Measurements from ENCODE around the gene FLT3.
"Not testable (repeated sequence)": the region's sequence is repeated elsewhere in the genome, so short reads cannot be mapped to it uniquely, and the experiment has no call there.

FLT3 gene

DNA sequence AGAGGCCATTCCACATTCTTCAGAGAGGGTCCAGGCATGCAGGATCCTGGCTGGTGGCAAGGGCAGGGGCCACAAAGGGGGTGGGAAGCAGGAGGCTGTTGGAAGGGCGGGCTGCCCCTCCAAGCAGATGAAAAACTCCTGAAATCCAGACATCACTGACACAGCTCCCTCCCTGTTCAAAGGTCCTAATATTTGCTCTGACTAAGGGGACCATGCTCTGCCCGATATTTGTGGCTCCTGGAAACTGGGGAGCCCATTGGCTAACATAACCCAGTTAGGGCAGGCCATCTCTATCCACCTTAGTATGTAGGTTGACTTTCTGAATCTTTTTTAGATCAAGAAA, 127.9 kb downstream of the FLT3 start:
- no peak for DNase-seq (ENCODE audit: low read depth in 2 of 2)

DNA sequence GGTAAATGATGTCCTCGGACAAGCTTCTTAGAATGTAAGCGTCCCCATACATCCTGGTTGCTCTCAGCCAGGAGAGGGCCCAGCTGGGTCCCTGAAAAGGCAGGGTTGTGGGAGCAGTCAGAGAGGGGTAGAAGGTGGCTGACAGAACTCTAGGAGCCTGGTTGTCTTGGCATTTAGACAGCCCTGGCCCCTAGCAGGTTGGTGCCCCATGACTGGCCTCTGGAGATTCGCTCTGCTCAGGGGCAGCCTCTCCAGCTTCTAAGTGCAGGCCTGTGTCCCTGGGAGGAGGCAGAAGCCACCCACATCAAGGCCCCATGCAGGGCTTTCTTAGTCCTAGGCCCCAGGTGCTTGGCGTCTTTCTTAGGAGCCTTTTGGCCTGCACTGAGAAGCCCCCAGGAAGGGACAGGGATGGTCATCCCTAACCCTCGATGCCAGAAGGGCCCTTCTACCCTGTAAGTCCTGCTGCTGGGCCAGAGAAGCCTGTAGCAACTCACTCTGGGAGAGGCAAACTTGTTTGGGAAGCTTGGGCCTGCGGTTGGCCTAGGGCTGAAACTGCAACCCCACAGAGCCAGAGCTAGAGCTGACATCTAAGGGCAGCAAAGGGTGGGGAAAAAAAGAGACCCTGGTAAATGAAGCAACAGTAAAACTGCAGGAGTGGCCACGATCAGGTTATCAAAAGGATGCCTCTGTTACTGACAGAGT, 128.4 kb downstream of the FLT3 start:
- DNase-seq (ENCODE audit: low read depth in 2 of 2), result no peak

DNA sequence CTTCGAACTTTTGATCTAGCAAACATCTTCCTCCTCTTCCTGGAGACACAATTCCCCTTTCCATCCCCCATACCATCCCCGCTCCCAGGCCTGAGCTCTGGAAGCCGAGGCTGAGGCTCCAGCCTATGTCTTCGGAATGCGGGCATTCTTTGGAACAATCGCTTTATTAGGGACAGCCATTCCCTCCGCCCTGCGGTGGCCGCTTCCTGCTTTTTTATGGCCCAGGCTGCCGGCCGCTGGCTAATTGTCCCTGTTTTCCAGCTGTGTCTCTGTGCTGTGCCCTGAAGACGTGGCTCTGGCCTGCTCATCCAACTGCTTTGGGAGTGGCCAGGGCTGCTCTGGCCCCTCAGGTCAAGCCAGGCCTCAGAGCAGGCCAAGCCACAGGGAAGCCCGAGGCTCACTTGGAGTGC, 129.1 kb downstream of the FLT3 start:
- no peak for DNase-seq (ENCODE audit: low read depth in 2 of 2)

DNA sequence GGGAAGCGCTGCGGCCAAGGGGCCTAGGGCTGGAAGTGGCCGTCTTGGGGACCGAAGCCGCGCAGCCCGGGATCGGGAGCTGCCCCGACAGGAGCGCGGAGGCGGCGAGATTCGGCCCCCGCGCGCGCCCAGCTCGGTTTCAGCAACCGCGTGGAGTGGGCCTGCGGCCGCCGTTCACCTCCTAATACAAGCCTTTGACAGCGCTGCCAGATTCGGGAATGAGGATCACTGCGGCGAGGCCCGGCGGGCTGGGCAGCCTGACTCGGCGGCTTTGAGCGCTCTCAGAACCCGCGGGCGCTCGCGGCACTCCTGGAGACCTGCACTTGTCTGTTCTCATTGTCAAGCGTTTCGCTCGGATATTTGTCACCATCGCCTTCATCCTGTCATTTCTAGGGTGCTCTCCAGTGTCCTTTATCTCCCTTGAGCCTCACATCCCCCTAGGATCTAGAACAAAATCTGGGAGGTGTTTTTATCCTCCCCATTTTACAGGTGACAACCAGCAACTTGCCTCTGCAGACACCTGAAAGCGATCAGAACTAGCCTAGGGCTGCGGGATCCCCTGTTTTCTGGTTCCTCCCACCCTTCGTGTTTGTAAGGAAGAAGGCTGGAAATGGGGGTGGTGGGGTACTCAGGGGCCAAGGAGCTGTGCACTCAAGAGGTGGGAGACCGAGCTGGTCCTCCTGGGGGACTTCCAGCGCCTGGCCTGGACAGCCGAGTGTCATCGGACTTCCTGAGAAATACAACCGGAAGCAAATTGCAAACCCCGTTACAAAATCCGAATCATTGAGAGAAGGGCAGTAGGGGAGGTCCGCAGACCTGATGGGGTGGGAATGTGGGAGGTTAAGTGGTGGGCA, 129.8 kb downstream of the FLT3 start:
- DNase-seq (ENCODE audit: low read depth in 2 of 2), result no peak

DNA sequence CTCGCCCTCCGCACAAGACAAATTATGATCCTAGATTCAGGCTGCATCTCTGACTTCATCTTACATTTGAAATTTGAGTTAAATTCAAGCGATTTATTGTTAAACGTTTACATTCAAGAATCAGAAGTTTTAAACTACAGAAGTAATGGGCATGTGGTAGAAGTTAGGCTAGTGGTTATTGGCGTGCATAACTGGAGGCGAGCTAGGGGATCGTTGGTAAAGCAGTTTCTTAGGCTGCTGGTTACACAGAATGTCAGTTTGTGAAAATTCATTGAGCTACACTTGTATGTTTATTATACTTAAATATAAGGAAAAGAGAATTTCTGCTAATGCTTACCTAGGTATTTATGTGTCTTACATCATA, 130.5 kb downstream of the FLT3 start:
- DNase-seq (ENCODE audit: low read depth in 2 of 2), result no peak

DNA sequence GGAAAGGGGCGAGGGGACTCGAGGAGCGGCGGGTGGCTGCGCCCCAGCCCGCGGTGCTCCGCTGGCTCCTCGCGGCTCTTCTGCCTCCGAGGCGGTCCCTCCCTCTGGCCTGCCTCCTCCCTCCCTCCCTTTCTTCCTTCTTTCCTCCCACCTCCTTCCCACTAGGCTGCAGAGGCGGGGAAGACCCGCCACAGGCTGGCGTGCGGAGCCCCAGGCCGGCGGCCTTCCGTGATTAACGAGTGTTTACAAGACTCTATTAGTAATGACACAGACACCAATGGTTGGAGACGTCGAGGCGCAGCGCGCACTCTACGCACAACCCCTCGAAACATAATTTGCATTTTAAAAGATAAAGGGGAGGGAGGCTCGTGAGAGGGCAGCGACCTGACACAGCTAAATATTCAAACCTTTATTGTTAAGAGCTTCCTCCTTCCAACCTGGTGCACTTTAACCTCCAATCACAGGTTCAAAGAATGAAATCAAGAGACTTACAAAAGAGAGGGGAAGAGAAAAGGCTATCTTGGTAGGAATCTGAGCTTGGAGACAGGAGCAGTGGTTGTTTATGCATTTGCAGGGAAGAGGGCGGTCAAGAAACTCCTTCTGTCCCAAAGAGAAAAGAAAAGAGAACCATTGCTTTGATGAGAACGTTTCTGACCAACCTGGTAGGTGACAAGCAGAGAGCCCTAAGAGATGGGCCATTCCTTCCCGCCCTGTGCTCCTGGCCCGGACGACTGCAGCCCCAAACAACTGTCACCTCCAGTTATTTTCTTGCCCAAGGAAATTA, 131.1 kb downstream of the FLT3 start, which contains the start of gene CDX2:
Gene CDX2, minus strand, starts transcription at position 234 of the 784 bp plus-strand sequence. CDS start 309 bp downstream, outside the sequence.
- DNase-seq (ENCODE audit: low read depth in 2 of 2), result no peak

DNA sequence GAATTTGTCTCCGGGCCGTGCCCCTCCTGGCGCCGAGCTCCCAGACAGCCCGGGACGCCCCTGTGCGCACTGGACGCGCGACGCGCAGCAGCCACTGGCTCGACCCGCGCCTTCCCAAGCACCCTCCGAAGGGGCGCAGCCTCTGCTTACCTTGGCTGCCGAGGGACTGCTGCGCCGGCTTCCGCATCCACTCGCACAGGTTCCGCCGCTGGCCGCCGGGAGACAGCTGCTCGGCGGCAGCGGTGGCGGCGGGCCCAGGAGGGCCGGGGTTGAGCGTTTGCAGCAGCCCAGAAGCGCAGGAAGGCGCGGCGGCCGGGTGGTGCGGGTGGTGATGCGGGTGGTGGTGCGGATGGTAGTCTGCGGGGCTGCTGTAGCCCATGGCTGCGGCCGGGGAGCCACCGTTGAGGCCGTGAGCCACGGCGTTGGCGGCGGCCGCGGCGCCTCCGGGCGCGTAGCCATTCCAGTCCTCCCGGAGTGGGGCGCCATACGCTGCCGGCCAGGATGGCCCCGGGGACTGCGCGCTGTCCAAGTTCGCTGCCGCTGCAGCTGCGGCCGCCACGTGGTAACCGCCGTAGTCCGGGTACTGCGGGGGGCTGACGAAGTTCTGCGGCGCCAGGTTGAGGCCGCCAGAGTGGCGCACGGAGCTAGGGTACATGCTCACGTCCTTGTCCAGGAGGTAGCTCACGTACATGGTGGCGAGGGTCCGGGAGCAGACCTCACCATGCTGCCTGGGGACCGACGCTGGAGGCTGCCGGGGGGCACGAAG, 131.9 kb downstream of the FLT3 start:
- DNase-seq (ENCODE audit: low read depth in 2 of 2), result no peak

DNA sequence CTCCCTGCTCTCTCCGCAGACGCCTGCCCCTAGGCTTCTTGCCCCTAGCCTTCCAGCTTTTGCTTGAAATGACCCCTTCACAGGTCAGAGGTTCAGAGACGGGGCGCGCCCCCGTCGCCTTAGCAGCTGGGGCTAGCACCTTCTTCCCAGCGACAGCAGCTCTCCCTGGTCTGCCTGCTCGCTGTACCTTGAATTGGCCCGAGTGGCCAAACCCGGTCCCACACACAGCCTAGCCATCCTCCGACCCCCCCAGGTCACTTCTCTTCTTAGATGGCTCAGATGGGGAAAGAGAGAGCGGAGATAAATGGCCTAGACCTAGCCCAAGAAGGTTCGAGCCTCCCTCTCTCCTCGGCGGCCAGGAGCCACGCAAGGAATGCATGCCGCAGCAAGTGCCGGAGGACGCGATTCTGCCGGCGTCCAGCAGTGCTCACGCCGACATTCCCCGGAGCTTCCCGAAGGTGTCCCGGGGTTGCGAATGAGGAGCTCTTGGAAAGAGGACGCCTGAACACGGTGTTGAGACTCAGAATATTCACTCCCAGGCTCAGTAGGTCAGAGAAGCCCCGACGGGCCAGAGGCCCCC, 132.6 kb downstream of the FLT3 start:
- DNase-seq (ENCODE audit: low read depth in 2 of 2), result no peak

DNA sequence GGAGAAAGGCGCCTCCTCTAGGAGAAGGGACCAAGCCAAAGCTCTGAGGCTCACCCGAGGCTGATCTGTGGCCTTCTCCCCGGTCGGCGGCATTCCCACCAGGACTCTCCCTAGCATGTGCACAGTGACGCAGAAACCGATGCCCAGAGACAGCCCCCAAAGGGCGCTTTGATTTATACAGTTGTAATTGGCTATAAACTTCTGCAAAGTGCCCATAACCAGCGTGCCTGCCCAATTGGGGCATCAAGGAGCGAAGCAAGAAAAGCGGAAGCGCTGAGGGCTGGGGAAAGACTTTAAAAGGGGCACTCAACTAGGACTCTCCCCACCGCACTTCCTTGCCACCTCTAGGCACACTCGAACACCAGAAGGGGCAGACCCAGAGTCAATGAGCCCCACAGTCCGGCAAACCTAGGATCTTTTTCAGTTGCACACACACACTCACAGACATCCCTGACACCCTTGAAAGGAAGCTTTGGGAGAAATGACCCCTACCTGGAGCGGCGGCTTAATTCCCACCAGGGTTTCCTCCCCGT, 133.1 kb downstream of the FLT3 start:
- DNase-seq (ENCODE audit: low read depth in 2 of 2), result no peak

DNA sequence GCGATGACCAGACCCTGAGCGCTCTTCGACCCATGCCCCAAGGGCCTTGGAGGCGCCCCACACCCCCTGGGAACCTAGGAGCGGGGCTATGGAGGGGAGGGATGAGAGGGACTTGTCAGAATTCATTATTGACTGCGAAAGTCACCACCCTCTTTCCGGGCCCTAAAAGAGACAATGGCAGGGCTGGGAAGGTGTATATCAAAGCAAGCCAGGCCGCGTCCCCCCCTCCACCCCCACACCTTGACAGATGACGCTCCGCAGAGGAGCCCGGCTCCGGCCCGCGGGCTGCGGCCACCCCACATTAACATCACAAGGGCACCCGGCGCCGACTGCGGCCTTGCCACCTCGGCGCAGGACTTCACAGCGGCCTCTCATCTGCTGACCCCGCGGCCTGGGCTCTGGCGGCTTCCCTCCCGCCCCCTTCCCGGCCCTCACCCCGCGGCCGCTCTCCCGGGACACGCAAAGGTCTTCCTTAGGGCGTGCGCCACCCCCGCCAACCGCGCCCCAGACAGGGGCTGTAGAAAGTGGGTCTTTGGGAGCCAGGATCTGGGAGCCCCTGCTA, 133.7 kb downstream of the FLT3 start:
- no peak for DNase-seq (ENCODE audit: low read depth in 2 of 2)

DNA sequence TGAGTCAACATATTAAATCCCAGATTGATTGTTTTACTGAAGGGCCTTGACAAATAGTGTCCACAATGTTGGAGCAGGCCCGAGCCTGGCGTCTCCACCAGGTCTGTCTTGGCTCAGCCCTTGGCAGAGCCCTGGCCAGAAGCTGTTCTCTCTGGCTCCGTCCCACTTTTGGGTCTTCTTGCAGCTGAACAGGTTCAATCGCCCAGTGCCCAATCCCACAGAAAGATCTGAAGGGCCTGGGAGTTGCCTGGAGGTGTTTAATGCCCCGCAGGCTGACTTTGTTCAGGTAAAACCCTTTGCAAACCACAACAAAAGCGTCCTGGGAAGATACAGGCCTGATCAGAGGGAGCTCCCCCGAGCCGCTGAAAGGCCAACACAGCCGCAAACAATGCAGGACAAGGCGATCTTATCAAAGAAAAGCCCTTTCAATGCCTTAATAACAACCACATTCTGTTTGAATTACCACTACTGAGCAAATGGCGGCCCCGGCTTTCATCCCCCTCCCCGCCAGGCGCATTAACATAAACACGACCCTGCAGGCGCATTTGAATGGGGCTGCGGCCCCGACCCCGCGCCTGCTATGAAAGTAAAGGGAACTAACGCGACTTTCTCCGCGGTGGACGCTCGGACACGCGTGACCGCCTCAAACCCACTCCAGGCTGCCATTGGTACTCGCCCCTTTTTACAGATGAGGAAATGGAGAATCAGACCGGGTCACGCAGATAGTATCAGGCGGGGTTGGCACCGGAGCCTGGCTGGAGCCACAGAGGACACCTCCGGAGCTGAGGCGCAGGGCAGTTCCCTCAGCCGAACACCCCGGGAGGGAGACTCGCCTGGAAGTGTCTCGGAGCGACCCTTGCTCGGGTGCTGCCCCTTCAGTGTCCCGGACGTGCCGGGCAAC, 134.4 kb downstream of the FLT3 start:
- DNase-seq (ENCODE audit: low read depth in 2 of 2), result no peak

DNA sequence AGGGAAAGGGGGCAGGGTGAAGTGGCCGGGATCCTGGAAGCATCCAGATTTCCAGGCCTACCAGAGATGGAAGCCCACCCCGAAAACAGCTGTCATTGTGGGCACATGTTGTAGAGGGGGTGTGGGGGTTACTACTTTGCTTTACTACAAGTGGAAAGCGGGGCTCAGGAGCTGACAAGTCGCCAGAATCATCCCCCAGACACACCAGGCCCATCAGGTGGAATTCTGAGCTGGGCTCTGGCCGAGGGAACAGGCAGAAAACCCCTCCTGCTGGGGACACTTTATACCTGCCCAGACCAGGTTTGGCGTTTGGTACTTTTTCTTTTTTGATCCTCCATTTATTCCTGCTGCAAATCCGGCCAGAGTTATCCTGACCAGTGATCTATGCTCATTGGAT, 135.0 kb downstream of the FLT3 start:
- DNase-seq (ENCODE audit: low read depth in 2 of 2), result no peak

DNA sequence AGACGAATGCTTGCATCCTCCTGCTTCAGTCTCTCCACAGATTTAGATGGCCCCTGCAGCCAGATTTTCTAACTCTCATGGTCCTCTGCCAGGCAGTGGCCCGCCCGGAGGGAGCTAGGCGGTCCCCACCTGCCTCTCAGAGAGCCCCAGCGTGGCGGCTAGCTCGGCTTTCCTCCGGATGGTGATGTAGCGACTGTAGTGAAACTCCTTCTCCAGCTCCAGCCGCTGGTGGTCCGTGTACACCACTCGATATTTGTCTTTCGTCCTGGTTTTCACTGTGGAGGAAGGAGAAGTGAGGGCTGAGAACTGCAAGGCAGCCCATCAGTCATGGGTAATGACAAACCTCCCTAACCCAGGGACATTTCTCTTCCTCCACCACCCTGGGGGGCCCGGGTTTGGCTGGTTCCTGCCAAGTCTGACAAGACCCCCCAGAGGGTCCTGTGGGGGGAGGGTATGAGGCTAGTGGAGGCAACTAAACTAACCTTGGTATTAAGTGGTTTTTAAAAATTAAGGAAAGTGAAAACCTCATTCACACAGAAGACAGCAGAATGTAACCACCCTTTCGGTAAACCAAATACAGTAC, 135.5 kb downstream of the FLT3 start:
- DNase-seq (ENCODE audit: low read depth in 2 of 2), result no peak

DNA sequence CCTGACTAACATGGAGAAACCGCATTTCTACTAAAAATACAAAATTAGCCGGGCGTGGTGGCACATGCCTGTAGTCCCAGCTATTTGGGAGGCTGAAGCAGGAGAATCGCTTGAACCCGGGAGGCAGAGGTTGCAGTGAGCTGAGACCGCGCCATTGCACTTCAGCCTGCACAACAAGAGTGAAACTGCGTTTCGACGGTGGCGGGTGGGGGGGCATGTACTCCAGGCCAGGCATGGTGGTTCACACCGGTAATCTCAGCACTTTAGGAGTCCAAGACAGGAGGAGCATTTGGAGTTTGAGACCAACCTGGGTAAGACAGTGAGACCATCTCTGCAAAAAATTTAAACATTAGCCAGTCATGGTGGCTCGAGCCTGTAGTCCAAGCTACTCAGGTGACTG, 136.2 kb downstream of the FLT3 start:
- not testable (repeated sequence) for DNase-seq (ENCODE audit: low read depth in 2 of 2)

DNA sequence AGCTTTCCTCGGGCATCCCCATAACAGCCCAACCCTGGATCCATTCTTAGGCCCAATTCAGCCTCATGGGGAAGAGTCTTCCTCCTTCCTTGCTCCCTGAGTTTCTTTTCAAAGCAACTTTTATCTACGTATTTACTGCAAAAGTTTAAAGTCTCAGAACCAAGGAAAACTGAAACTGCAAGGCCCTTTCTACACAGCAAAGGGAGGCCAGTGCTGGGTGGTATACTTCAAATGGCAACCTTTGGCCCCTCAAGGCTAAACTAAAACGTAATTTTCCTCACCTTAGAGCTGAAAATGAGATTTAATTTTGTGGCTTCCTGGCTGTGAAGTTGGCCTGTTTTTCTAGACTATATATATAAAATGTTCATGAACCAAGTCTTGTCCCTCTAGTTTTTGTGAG, 136.9 kb downstream of the FLT3 start:
- DNase-seq (ENCODE audit: low read depth in 2 of 2), result no peak

DNA sequence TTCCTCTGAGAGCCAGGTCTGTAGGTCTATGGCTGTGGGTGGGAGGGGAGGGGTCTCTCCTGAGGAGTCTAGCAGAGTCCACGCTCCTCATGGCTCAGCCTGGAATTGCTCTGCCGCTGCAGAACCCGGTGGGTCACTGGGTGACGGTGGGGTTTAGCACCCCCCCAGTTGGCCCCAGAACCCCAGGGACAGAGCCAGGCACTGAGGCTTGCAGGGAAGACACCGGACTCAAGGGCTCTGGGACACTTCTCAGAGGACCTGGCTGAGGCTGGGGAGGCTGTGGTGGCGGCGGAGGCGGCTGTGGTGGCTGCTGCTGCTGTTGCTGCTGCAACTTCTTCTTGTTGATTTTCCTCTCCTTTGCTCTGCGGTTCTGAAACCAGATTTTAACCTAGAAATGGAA, 137.4 kb downstream of the FLT3 start:
- no peak for DNase-seq (ENCODE audit: low read depth in 2 of 2)

DNA sequence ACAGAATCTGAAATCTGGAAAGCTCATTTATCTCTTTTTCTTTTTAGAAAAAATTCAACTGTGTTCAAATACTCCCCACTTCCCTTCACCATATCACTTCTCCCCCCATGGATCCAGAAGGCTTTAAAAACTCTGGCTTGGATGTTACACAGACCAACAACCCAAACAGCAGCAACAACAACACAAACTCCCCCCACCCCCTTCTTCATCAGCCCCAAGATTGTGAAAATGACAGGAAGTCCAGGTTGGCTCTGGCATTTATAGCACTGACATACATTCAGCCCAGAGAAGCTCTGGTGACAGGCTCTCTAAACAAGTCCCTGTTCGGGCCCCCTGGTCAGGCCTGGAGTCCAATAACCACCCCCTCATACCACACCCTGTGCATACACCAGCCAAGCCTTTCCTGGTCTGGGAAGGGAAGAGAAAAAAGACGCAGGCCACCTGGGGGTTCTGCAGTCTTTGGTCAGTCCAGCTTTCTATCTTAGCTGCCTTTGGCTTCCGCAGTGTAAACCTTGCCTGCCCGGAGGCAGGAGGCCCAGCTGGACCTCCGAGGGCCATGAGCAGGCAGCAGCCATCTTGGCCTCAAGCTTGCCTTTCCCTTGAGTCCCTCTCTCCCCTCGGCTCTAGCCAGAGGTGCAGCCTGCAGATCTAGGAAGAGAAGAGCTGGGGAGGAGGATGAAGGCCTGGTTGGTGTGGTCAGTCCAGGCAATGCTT, 138.1 kb downstream of the FLT3 start:
- no peak for DNase-seq (ENCODE audit: low read depth in 2 of 2)

DNA sequence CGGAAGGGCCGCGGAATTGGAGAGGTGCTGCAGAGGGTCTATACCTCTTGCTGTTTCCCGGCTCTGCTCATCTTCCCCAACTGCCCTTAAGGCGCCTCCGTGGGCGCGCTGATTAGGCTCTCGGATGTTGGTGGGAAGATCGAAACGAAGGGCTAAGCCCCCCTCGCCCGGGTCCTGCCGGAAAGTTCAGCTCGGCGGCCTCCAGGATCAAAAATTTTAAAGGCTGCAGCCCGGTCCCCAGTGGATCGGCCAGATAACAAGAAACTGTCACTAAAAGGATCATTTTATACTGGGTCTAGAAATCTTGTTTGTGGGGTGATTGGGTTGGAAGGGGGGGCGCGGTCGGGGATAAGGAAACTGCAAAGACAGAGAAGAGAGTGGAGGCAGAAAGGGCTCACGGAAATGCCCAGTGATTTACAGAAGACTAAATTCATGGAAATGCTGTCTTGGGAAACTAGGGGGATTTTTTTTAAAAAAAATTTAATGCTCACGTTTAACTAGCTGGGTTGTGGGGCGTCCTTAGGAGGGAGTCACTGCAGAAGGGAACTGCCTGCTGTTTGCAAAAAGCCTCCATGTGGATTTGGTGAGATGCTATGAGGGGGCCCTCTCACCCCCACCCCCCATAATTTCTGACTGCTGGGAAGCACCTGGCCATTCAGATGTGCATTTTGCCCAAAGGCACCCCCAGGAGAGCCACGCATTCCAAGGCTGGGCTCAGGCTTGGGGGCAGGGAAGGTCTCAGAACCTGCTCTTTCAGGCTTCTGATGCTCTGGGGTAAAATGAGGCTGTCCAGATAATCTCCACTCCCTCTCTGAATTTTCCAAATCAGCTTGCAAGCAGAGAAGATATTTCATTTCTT, 138.9 kb downstream of the FLT3 start:
- no peak for DNase-seq (ENCODE audit: low read depth in 2 of 2)

All from stimulated activated CD4-positive, alpha-beta T cell treated with anti-CD3 and anti-CD28 coated beads, Interleukin-15, amount 100 ng/mL, for 48 hours (primary cell).